Osteoblast (primary cell): ENCODE results near the gene ELANE. TPM values are rescaled to one million over a fixed set of nuclear protein-coding genes. Genes with fewer than 3 reads are reported as not detected.
"Not testable (repeated sequence)": the region's sequence is repeated elsewhere in the genome, so short reads cannot be mapped to it uniquely, and the experiment has no call there.

ENCODE experiments used
- DNase-seq: peaks from one replicate; pipeline ENCODE4 v3.0.0; 2011; ENCODE audit warnings: low spot score, mixed read lengths; ENCODE audit not compliant: insufficient read length; ENCODE audit errors: missing footprints
- H2AFZ ChIP-seq: 2 replicates; pipeline ENCODE4 v1.6.0; 2011; ENCODE audit warnings: mild to moderate bottlenecking, low read length
- H3K27ac ChIP-seq: 2 replicates; pipeline ENCODE4 v1.5.1; 2011; ENCODE audit warnings: mild to moderate bottlenecking, low read depth, low read length, moderate library complexity
- H3K27me3 ChIP-seq: 2 replicates; pipeline ENCODE4 v1.6.0; 2012; ENCODE audit warnings: mild to moderate bottlenecking, control low read depth, inconsistent platforms, low read length, moderate library complexity; ENCODE audit not compliant: insufficient read depth
- H3K36me3 ChIP-seq: 2 replicates; pipeline ENCODE4 v1.5.1; 2011; ENCODE audit warnings: mild to moderate bottlenecking, low read length, control low read depth, moderate library complexity; ENCODE audit not compliant: insufficient read depth
- H3K4me1 ChIP-seq: 2 replicates; pipeline ENCODE4 v1.5.1; 2011; ENCODE audit warnings: mild to moderate bottlenecking, low read length, control low read depth, moderate library complexity; ENCODE audit not compliant: insufficient read depth
- H3K4me2 ChIP-seq: 2 replicates; pipeline ENCODE4 v1.6.0; 2011; ENCODE audit warnings: mild to moderate bottlenecking, low read length; ENCODE audit not compliant: insufficient read depth
- H3K4me3 ChIP-seq: fragments of 200-600 bp; sonication (generic); 3 replicates; pipeline ENCODE4 v1.5.1; 2012; ENCODE audit warnings: mild to moderate bottlenecking, low read length, inconsistent platforms; ENCODE audit not compliant: insufficient read depth
- H3K79me2 ChIP-seq: 2 replicates; pipeline ENCODE4 v1.6.0; 2012; ENCODE audit warnings: mild to moderate bottlenecking, low read length, control low read depth, inconsistent platforms; ENCODE audit not compliant: insufficient read depth
- H3K9me3 ChIP-seq: 2 replicates; pipeline ENCODE4 v1.5.1; 2011; ENCODE audit warnings: low read depth, low read length, control low read depth
- H4K20me1 ChIP-seq: 2 replicates; pipeline ENCODE4 v1.6.0; 2012; ENCODE audit warnings: mild to moderate bottlenecking, low read length, control low read depth; ENCODE audit not compliant: insufficient read depth
- total RNA-seq: library from RNA; depleted of rRNA; stranded (reverse); fragments of >200 nt; gene quantifications from 2 replicates; pipeline ENCODE4 v1.2.3, GENCODE V29; 2012
- TF ChIP-seq, protein P1 (sequence below): IDR thresholded peaks from 2 replicates; pipeline ENCODE4 v1.5.1; 2011; ENCODE audit warnings: mild to moderate bottlenecking, low read depth, low read length, moderate library complexity; ENCODE audit errors: extremely low read depth

Gene ELANE
- total RNA-seq, 1 donor = 0.36 TPM

DNA sequence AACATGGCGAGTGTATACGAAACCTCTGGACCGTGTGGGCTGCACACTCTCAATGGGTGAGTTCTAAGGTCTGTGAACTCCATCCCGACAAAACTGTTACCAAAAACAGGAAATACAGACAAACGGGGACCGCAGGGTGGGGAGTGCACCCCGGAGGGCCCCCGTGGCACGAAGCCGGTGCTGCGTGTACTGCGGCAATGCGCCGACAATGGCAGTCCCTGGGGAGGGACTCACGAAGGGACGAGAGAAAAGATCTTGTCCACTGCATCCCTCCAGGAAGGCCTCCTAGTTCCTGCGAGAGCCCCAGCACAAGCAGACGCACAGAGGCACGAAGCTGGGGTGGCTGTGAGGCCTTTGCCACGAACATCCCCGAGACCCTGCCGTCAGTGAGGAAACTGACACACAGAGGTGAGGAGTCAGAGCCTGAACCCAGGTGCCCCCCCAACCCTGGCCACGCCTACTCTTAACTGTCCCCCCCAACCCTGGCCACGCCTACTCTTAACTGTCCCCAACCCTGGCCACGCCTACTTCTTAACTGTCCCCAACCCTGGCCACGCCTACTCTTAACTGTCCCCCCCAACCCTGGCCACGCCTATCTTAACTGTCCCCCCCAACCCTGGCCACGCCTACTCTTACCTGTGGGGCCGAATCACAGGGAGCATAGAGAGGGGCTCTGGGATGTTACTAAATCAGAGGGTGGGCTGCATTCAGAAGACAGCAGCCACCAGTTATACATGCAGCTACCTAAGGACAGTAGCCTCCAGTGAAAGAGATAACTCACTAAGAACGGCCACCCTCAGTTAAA is 36.7 kb downstream of the ELANE start:
- H3K4me2 ChIP-seq = no peak overlapping the region
- no peak overlapping the region for H2AFZ ChIP-seq
- TF ChIP-seq, protein P1, sequence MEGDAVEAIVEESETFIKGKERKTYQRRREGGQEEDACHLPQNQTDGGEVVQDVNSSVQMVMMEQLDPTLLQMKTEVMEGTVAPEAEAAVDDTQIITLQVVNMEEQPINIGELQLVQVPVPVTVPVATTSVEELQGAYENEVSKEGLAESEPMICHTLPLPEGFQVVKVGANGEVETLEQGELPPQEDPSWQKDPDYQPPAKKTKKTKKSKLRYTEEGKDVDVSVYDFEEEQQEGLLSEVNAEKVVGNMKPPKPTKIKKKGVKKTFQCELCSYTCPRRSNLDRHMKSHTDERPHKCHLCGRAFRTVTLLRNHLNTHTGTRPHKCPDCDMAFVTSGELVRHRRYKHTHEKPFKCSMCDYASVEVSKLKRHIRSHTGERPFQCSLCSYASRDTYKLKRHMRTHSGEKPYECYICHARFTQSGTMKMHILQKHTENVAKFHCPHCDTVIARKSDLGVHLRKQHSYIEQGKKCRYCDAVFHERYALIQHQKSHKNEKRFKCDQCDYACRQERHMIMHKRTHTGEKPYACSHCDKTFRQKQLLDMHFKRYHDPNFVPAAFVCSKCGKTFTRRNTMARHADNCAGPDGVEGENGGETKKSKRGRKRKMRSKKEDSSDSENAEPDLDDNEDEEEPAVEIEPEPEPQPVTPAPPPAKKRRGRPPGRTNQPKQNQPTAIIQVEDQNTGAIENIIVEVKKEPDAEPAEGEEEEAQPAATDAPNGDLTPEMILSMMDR = no peak
- peaks cover 5% of the 10 kb centered on the region for H3K4me1 ChIP-seq
- no peak for DNase-seq
- H3K36me3 ChIP-seq = peaks cover 28% of the 10 kb centered on the region
- H3K9me3 ChIP-seq = no peaks in the 10 kb centered on the region
- peaks cover 4% of the 10 kb centered on the region for H4K20me1 ChIP-seq
- no peak overlapping the region for H3K4me3 ChIP-seq
- H3K27ac ChIP-seq = no peak overlapping the region
- peaks cover 25% of the 10 kb centered on the region for H3K79me2 ChIP-seq
- H3K27me3 ChIP-seq = no peaks in the 10 kb centered on the region

DNA sequence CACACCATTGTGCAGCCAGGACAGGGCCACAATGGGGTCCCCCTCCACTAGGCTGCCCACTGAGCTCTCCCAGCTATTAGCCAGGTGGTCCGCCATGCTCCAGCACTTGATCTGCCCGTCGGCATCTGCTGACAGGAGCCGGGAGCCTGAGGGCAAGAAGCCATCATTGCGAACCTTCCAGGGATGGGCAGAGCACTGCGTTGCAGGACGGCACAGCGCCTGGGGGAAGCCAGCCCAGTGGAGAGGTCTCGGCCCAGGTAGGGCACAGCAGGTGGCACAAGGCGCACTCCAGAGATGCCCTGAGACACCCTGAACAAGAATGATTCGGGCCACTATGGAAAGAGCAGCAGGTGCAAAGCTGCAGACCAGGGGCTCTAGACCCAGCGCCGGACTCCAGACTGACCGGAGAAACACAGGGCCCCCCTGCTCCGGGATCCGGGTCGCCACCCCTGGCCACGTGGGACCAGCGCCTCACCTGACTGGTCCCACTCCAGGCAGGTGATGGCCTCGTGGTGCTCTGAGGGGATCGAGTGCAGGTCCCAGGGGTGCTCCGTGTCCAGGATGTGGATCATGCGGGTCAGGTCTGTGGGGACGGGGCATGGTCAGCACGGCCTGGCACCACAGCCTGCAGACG is 37.7 kb downstream of the ELANE start:
- Histone ChIP-seq H3K4me3 (no peak overlapping the region), H4K20me1 (peaks cover 4% of the 10 kb centered on the region), H3K27me3 (no peaks in the 10 kb centered on the region), H3K27ac (no peak overlapping the region), H3K4me1 (peaks cover 5% of the 10 kb centered on the region), H3K9me3 (no peaks in the 10 kb centered on the region), H3K79me2 (peaks cover 25% of the 10 kb centered on the region), H3K36me3 (peaks cover 26% of the 10 kb centered on the region), H2AFZ (no peak overlapping the region), H3K4me2 (no peak overlapping the region)
- TF ChIP-seq, protein P1 = no peak
- no peak for DNase-seq

DNA sequence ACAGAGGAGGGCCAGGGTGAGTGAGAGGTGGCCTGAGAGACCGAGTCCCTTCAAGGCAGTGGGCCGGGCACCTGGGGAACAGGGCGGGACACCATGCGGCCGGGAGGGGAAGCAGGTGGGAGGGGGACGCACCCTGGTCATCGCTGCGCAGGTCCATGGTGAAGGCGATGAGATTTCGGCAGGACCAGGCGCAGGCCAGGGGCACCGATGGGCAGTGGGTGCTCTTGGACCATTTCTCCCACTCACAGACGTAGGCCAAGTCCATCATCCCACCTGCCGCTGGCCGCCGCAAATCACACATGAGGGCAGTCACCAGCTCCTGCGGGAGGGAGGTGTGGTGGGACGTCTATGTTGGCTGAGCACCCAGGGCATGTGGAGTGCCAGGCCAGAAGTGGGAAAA is 38.7 kb downstream of the ELANE start:
- no peak overlapping the region for H2AFZ ChIP-seq
- no peak overlapping the region for H3K27ac ChIP-seq
- TF ChIP-seq, protein P1 = no peak
- H3K79me2 ChIP-seq = peaks cover 25% of the 10 kb centered on the region
- no peaks in the 10 kb centered on the region for H3K9me3 ChIP-seq
- no peak for DNase-seq
- H3K27me3 ChIP-seq = no peaks in the 10 kb centered on the region
- peaks cover 5% of the 10 kb centered on the region for H3K4me1 ChIP-seq
- no peak overlapping the region for H3K4me3 ChIP-seq
- H3K4me2 ChIP-seq = no peak overlapping the region
- H4K20me1 ChIP-seq = peaks cover 4% of the 10 kb centered on the region
- peaks cover 18% of the 10 kb centered on the region for H3K36me3 ChIP-seq

DNA sequence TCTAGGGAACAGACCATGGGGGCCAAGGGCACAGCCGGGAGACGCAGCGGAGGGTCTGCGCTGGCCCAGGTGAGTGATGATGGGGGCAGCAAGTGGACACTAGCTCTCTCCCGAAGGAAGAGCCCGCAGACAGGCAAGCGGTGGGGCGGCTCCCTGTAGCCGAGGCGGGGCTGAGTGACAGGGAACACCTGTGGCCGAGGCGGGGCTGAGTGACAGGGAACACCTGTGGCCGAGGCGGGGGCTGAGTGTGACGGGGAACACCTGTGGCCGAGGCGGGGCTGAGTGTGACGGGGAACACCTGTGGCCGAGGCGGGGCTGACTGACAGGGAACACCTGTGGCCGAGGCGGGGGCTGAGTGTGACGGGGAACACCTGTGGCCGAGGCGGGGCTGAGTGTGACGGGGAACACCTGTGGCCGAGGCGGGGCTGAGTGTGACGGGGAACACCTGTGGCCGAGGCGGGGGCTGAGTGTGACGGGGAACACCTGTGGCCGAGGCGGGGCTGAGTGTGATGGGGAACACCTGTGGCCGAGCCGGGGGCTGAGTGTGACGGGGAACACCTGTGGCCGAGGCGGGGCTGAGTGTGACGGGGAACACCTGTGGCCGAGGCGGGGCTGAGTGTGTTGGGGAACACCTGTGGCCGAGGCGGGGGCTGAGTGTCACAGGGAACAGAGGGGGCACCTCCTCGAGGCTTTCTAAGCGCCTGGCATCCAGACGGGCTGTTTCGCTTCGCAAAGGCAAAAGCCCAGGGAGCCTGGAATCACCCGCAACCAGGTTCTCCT is 39.5 kb downstream of the ELANE start:
- Histone ChIP-seq H3K79me2 (peaks cover 25% of the 10 kb centered on the region), H3K4me3 (peak overlapping the region; percentile 96), H3K36me3 (peaks cover 10% of the 10 kb centered on the region), H3K4me2 (peak overlapping the region; percentile 83)
- H3K27me3 ChIP-seq, H3K27ac ChIP-seq, H4K20me1 ChIP-seq, H2AFZ ChIP-seq, H3K9me3 ChIP-seq, H3K4me1 ChIP-seq: not testable (repeated sequence)
- peak; percentile 89 for DNase-seq
